Uterus (tissue), 2 donors: Measurements from ENCODE around the gene GALNT12.

Experiments used
- CTCF ChIP-seq, 4 experiments: fragments of 200-600 bp in 2 of 4; fragments of 450-650 bp in 2 of 4; sonication (generic) in 2 of 4; IDR thresholded peaks; one replicate each; pipeline ENCODE4 v1.5.1; 2016 to 2019; ENCODE audit warnings: antibody characterized with exemption in 4 of 4, mild to moderate bottlenecking in 2 of 4, moderate library complexity in 1 of 4
- POLR2A ChIP-seq, 2 donors: fragments of 450-650 bp; IDR thresholded peaks; one replicate each; pipeline ENCODE4 v1.6.1; 2016; ENCODE audit warnings: antibody characterized with exemption in 2 of 2, mild to moderate bottlenecking in 1 of 2, moderate library complexity in 1 of 2

GRCh38 chr9:98838155-98838867 lies 30.8 kb downstream of the GALNT12 start:
- no peak for TF ChIP-seq CTCF (IDR thresholded peaks at IDR 0.05)
- no peak for TF ChIP-seq POLR2A (IDR thresholded peaks at IDR 0.05)
